ENCODE data around the gene TRMT11.

Gene TRMT11

DNA sequence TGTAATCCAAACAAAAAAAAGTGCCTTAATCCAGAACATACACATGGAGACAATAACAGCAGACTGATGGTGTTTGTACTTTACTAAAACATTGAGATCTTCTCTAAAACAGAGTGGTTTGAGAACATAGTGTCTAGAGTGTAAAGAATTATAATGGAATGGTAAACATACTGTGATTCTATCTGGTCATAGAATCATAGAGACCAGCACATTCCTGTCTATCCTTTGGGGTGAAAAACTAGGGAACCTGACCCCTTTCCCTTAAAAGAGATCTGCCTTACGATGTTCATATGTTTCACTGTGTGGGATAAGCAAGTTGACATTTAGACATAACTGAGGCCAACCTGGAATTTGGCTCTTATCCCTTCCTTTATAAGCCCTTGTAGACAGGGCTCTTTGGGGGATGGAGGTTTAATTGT lies 55.7 kb downstream of the TRMT11 start:
- Histone ChIP-seq H3K9ac (ENCODE audit: low read length) (no peak overlapping the region), H3K36me3 (replicated peaks; ENCODE audit: insufficient read depth, low read length) (no peaks in the 10 kb centered on the region), H3K9me3 (replicated peaks; ENCODE audit: insufficient read depth, low read length) (no peaks in the 10 kb centered on the region), H3K4me1 (ENCODE audit: low read length) (no peaks in the 10 kb centered on the region), H3K9me2 (replicated peaks; ENCODE audit: insufficient read depth, low read length) (no peaks in the 10 kb centered on the region), H3K4me3 (ENCODE audit: low read length) (no peak overlapping the region), H3F3A (ENCODE audit: insufficient read depth, low read length) (no peaks in the 10 kb centered on the region), H3K79me2 (ENCODE audit: low read length) (no peaks in the 10 kb centered on the region), H3K4me2 (ENCODE audit: low read depth, low read length) (no peak overlapping the region), H3K27ac (ENCODE audit: low read length) (no peak overlapping the region), H3K27me3 (replicated peaks; ENCODE audit: insufficient read depth, low read length) (no peaks in the 10 kb centered on the region), H4K20me1 (ENCODE audit: insufficient read depth, low read length) (no peaks in the 10 kb centered on the region), H2AFZ (ENCODE audit: low read length) (no peak overlapping the region)
- DNase-seq: no peak
- no peak for TF ChIP-seq CTCF (IDR thresholded peaks at IDR 0.05; ENCODE audit: low read length)
- no peak for TF ChIP-seq EZH2phosphoT487 (IDR thresholded peaks at IDR 0.05; ENCODE audit: low read length)
- no peak for TF ChIP-seq EZH2 (optimal IDR thresholded peaks at IDR 0.05; ENCODE audit: low read depth, low read length)

GRCh38 chr6:126047648-126048047 lies 61.3 kb downstream of the TRMT11 start:
- H3K36me3 ChIP-seq (replicated peaks; ENCODE audit: insufficient read depth, low read length): no peaks in the 10 kb centered on the region
- TF ChIP-seq CTCF (IDR thresholded peaks at IDR 0.05; ENCODE audit: low read length): no peak
- no peak for TF ChIP-seq EZH2phosphoT487 (IDR thresholded peaks at IDR 0.05; ENCODE audit: low read length)
- no peak for TF ChIP-seq EZH2 (optimal IDR thresholded peaks at IDR 0.05; ENCODE audit: low read depth, low read length)
- no peaks in the 10 kb centered on the region for H3K79me2 ChIP-seq (ENCODE audit: low read length)

DNA sequence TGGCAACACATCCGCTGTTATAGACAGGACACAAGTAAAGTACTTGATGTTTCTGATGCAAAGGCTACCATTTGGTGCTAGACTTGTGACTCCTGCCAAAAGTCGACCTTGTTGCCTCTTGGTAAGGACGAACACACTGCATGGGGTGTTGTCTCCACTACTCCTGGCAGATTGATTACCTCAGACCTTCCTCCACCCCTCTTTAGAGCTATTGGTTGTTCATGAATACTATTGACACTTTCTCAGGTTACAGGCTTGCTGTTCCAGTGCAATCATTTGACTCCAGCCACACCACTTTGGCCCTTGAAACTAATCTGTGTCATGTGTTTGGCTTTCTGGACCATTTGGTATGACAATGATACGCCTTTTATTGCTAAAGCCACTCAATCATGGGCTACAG lies 62.3 kb downstream of the TRMT11 start:
- no peak for DNase-seq
- no peaks in the 10 kb centered on the region for H3K9me3 ChIP-seq (replicated peaks; ENCODE audit: insufficient read depth, low read length)
- H3K4me3 ChIP-seq (ENCODE audit: low read length): no peak overlapping the region

More at GRCh38 chr6:126047648-126048047, 61.3 kb downstream of the TRMT11 start:
- Histone ChIP-seq H3K27ac (ENCODE audit: low read length) (no peak overlapping the region), H3K9ac (ENCODE audit: low read length) (no peak overlapping the region), H2AFZ (ENCODE audit: low read length) (no peak overlapping the region), H3K9me3 (replicated peaks; ENCODE audit: insufficient read depth, low read length) (no peaks in the 10 kb centered on the region), H3K4me1 (ENCODE audit: low read length) (no peaks in the 10 kb centered on the region), H4K20me1 (ENCODE audit: insufficient read depth, low read length) (no peaks in the 10 kb centered on the region), H3K9me2 (replicated peaks; ENCODE audit: insufficient read depth, low read length) (no peaks in the 10 kb centered on the region), H3K4me3 (ENCODE audit: low read length) (no peak overlapping the region), H3F3A (ENCODE audit: insufficient read depth, low read length) (no peaks in the 10 kb centered on the region), H3K4me2 (ENCODE audit: low read depth, low read length) (no peak overlapping the region), H3K27me3 (replicated peaks; ENCODE audit: insufficient read depth, low read length) (no peaks in the 10 kb centered on the region)
- DNase-seq: no peak

More for the DNA sequence above, 62.3 kb downstream of the TRMT11 start:
- Histone ChIP-seq H3K4me2 (ENCODE audit: low read depth, low read length) (no peak overlapping the region), H3K79me2 (ENCODE audit: low read length) (no peaks in the 10 kb centered on the region), H3F3A (ENCODE audit: insufficient read depth, low read length) (no peaks in the 10 kb centered on the region), H3K36me3 (replicated peaks; ENCODE audit: insufficient read depth, low read length) (no peaks in the 10 kb centered on the region), H3K9ac (ENCODE audit: low read length) (no peak overlapping the region), H3K9me2 (replicated peaks; ENCODE audit: insufficient read depth, low read length) (no peaks in the 10 kb centered on the region), H3K4me1 (ENCODE audit: low read length) (no peaks in the 10 kb centered on the region), H2AFZ (ENCODE audit: low read length) (no peak overlapping the region), H3K27ac (ENCODE audit: low read length) (no peak overlapping the region), H4K20me1 (ENCODE audit: insufficient read depth, low read length) (no peaks in the 10 kb centered on the region), H3K27me3 (replicated peaks; ENCODE audit: insufficient read depth, low read length) (no peaks in the 10 kb centered on the region)
- TF ChIP-seq EZH2phosphoT487 (IDR thresholded peaks at IDR 0.05; ENCODE audit: low read length) (no peak), CTCF (IDR thresholded peaks at IDR 0.05; ENCODE audit: low read length) (no peak), EZH2 (optimal IDR thresholded peaks at IDR 0.05; ENCODE audit: low read depth, low read length) (no peak)
